Activated CD8-positive, alpha-beta memory T cell treated with anti-CD3 and anti-CD28 coated beads, Interleukin-2, amount 50 U/mL, for 48 hours (primary cell): ENCODE measurements around the gene CCNT1.
"Not testable (repeated sequence)": the region's sequence is repeated elsewhere in the genome, so short reads cannot be mapped to it uniquely, and the experiment has no call there.

Source experiments
- DNase-seq: peaks from one replicate; pipeline ENCODE4 v3.0.0-alpha.2; 2020

CCNT1 gene

GRCh38 chr12:48716493-48717251 lies at the start of gene CCNT1:
Gene CCNT1 (minus strand): TSS chr12:48716707. CDS start chr12:48716675, 32 bp downstream.
- peak; percentile 98 for DNase-seq

GRCh38 chr12:48765753-48766162 lies 49.3 kb upstream of the CCNT1 start:
- DNase-seq: no peak

DNA sequence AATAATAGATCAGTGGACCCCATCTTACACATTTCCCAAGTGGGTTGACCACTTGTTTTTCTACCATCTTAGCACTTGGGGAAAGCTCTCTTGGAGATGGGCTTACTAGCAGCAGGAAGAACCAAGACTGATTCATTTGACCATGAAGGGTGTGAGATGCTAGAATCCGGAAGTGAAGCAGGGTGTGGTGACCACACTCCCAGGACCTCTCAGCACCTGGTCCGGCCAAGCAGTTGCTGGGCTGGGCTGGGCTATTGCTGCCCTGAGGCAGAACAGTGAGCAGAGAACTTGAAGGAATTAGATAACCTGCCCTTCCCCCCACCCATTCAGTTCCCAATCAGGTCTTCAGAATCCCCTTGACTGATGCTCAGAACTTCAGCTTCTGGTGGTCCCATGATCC lies 48.0 kb upstream of the CCNT1 start:
- no peak for DNase-seq

DNA sequence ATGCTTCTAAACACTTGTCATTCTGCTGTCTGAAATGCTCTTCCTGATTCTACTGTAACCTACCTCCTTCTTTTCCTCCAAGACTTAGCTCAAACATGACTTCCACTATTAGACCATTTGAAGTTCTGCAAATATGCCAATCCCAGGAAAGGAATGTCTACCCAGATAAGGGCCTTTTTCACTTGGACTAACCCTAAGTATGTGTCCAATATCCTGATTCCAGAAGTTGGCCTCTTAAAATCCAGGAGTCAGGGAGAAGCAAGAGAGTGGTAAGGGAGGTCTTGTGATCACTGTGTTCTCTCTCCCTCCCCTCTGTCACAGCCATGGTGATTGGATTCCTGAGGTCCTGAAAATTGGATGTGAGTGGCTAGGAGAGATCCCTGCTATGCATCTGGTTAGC lies 42.2 kb upstream of the CCNT1 start:
- no peak for DNase-seq

DNA sequence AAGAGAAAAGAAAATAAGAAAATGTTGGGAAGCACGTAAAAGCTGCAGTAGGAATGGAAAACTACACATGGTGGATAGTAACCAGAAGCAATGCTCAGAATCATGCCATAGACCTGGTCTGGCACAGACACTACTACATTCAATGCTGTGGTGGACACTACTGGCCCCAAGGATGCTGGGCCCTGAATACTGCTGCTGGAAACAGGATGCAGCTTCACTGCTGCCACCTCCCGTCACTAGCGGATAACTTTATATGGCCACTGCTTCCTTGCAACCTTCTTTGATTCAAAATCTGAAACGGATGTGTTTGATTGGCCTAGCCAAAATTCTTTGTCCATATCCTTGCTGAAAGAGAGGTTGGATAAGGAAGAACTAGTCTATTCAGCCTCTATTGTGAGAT lies 41.7 kb upstream of the CCNT1 start:
- DNase-seq: no peak

GRCh38 chr12:48750769-48751356 lies 34.4 kb upstream of the CCNT1 start:
- DNase-seq: no peak

DNA sequence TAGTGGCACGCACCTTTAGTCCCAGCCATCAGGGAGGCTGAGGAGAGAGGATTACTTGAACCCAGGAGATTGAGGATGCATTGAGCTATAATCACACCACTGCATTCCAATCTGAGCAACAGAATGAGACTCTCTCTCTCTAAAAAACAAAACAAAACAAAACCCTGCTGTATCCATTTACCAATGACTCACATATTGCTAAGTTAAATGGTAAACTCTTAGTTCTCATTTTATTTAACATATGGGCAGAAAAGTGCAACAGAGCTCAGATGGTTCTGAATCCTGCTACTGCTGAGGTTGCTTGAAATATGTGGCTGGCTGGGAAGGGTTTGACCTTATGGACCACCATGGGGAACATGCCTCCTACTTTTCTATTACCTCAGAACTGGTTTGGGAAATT lies 33.7 kb upstream of the CCNT1 start:
- no peak for DNase-seq

DNA sequence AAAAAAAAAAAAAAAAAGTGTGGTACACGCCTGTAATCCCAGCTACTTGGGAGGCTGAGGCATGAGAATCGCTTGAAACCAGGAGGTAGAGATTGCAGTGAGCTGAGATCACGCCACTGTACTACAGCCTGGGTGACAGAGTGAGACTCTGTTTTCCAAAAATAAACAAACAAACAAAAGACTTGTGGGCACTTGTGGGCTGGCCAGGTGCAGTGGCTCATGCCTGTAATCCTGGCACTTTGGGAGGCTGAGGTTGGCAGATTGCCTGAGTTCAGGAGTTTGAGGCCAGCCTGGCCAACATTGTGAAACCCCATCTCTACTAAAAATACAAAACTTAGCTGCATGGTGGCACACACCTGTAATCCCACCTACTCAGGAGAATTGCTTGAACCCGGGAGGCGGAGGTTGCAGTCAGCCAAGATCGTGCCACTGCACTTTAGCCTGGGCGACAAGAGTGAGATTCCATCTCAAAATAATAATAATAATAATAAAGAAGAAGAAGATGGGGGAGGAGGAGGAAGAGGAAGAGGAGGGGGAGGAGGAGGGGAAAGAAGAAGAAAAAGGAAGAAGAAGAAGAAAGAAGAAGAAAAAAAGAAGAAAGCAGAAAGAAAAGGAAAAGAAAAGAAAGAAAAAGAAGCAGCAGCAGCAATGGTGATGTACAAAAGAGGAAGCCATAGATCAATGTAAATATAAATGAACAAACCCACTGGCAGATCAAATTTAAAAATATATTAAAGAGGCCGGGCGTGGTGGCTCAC lies 27.9 kb upstream of the CCNT1 start:
- DNase-seq: no peak

- no peak for DNase-seq
Measured at GRCh38 chr12:48739618-48740269, 23.2 kb upstream of the CCNT1 start.

DNA sequence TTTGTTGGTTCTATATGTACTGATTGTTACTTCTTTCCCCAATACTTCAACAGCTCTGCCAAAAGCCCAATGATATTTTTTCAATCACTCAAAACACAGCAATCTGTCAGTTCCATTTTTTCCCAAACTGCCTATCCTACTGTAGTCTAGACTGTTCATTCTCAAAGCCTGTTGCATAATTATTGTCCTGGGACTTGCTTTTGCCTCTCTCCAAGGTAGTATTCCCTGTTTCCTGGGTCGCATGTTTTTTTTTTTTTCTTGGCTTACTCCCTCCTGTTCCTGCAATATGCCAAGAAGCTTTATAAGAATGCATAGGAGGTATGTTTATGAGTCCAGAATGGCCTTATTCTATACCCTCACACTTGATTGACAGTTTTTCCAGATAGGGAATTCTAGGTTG lies 19.9 kb upstream of the CCNT1 start:
- no peak for DNase-seq

GRCh38 chr12:48728807-48729206 lies 12.3 kb upstream of the CCNT1 start:
- DNase-seq: no peak

GRCh38 chr12:48720737-48721136 lies 4.2 kb upstream of the CCNT1 start:
- DNase-seq: not testable (repeated sequence)

- not testable (repeated sequence) for DNase-seq
Measured at GRCh38 chr12:48720171-48720570, 3.7 kb upstream of the CCNT1 start.

- DNase-seq: not testable (repeated sequence)
Measured at GRCh38 chr12:48719002-48719401, 2.5 kb upstream of the CCNT1 start.

DNA sequence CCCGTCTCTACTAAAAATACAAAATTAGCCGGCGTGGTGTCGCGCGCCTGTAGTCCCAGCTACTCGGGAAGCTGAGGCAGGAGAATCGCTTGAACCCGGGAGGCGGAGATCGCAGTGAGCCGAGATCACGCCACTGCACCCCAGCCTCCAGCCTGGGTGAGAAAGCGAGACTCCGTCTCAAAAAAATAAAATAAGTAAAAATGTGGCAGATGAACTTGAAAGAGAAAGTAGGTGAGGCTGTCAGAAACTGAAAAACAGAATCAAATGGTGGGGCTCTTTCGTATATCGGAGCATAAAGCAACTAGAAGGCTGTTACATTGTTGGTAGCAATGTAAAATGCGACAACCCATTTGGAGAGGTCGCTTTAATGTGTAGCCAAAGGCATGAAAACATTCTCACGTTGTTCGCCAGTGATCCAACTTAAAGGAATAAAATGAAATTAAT lies 767 bp upstream of the CCNT1 start:
- DNase-seq: no peak

- no peak for DNase-seq
Measured at GRCh38 chr12:48716168-48716492, 377 bp downstream of the CCNT1 start.

GRCh38 chr12:48712209-48712608 lies 4.3 kb downstream of the CCNT1 start:
- no peak for DNase-seq

DNA sequence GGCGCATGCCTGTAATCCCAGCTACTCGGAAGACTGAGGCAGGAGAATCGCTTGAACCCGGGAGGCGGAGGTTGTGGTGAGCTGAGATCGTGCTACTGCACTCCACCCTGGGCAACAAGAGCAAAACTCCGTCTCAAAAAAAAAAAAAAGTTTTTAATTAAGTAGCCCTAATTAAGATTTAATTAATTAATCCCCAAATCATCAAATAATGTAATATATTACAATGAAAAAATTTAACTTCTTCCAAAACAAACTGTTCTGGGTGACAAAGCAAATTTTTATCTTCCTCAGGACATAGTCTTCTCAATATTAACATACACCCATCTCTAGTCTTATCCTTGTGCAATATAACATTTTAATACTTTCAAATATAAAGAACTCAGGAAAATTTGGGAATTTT lies 17.7 kb downstream of the CCNT1 start:
- DNase-seq: not testable (repeated sequence)

DNA sequence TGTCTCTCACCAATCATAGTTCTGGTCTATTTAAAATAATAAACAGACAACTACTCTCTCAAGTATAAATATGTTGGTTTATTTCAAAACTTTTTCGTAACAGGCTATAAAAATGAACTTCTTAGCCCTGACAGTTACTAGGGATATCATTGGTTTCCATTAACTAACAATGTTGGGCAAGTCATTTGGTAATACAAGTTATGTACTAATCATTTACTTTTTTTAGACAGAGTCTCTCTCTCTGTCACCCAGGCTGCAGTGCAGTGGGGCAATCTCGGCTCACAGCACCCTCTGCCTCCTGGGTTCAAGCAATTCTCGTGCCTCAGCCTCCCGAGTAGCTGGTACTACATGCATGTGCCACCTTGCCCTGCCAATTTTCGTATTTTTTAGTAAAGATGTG lies 19.9 kb downstream of the CCNT1 start:
- DNase-seq: no peak

- no peak for DNase-seq
Measured at GRCh38 chr12:48695859-48696258, 20.6 kb downstream of the CCNT1 start.

DNA sequence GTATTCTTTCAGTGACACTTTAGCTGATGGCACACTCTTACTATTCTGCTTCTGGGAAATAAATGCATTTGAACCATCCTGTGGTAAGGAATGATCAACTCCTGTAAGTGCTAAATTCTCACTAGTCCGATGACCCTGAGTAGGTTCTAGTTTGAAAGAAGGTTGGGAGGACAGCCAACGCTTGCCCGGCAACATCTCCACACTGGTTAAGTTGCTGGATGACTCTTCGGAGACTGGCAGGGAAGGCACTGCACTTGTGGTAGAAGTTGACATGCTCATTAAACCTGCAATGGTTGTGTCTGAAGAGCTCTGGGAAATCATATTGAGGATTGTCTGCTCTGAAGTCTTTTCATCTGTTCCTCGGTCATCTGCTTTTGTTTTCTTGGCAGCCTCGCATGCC lies 22.5 kb downstream of the CCNT1 start:
- DNase-seq: no peak

DNA sequence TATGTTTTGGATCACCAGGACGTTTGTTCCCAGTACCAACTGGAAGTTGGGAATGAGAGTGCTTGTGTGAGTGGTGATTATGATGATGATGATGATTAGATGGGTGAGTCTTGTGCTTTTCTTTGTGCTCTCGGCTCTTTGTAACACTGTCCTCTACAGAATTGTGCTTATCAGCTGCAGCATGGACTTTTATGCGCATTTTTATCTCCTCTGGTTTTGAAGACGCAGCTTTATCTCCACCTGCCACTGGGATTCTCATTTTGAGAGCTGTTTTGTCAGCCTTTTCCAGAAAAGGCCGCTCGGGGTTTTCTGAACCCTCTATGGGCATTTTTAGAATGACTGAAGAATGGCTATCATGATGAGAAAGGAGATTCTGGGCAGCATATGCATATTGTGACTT lies 22.9 kb downstream of the CCNT1 start:
- DNase-seq: no peak

DNA sequence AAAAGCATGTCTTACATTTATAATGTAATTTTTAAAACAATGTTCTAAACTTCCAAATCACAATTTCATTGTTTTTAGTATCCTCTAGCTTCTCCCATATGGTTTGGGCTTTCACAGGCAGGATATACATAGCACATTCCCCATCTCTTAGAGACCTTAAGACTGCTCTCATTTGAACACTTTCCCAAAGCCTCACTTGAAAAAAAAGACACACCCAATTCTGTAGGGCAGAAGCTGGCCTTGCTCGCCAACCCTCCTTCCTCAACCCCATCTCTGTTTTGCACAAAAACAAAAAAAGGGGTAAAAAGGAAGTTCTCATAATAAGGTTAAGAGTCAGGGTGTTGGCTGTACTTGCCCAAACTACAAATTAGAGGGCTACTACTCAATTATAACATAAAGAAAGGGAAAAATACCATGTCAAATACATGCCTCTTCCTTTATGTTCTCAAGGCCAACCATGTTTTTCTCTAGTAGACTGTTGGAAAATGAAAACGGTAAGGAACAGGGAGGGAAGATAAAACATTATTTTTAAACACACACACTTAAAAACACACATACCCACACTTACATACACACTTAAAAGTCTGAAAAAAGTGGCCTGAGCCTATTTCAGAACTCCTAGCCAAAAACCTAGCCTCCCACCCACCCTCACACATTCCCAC lies 24.6 kb downstream of the CCNT1 start:
- DNase-seq: no peak
